NB4 (cell line): Measurements from ENCODE around the gene DHX58.

Experiments used
- POLR2A ChIP-seq: IDR thresholded peaks from 2 replicates; pipeline ENCODE4 v1.6.1; 2011; ENCODE audit warnings: mild to moderate bottlenecking; ENCODE audit not compliant: insufficient read length; ENCODE audit errors: extremely low read depth
- TF ChIP-seq, protein P1 (sequence below): IDR thresholded peaks from one replicate; pipeline ENCODE4 v1.5.1; 2012; ENCODE audit warnings: low read depth, low read length

DNA sequence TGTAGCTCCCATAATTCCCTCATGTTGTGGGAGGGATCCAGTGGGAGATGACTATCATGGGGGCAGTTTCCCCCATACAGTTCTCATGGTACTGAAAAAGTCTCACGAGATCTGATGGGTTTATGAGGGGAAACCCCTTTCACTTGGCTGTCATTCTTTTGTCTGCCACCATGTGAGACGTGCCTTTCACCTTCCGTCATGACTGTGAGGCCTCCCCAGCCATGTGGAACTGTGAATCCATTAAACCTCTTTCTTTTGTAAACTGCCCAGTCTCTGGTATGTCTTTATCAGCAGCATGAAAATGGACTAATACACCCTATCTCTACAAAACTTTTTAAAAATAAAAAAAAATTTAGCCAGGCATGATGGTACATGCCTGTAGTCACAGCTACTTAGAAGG, 55.9 kb downstream of the DHX58 start:
- TF ChIP-seq, protein P1, sequence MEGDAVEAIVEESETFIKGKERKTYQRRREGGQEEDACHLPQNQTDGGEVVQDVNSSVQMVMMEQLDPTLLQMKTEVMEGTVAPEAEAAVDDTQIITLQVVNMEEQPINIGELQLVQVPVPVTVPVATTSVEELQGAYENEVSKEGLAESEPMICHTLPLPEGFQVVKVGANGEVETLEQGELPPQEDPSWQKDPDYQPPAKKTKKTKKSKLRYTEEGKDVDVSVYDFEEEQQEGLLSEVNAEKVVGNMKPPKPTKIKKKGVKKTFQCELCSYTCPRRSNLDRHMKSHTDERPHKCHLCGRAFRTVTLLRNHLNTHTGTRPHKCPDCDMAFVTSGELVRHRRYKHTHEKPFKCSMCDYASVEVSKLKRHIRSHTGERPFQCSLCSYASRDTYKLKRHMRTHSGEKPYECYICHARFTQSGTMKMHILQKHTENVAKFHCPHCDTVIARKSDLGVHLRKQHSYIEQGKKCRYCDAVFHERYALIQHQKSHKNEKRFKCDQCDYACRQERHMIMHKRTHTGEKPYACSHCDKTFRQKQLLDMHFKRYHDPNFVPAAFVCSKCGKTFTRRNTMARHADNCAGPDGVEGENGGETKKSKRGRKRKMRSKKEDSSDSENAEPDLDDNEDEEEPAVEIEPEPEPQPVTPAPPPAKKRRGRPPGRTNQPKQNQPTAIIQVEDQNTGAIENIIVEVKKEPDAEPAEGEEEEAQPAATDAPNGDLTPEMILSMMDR: no peak
- no peak for TF ChIP-seq POLR2A
